Measurements from ENCODE around the gene RARB.

DNA sequence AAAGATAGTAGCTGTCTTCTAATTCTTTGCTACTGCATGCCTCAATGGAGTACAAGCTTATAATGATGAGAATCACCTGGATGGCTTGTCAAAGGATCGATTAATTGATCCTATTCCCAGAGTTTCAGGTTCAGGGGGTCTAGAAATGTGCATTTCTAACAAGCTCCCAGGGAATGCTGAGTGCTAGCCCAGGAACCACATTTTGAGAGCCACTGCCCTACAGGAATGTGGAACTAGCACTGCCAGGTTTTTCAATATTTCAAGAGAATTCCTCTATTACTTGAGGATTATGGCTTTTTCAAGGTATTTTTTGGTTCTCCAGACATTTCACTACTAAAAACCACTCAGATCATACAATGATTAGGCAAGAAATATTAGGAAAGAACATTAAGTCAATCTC is 52.7 kb downstream of the RARB start:
- no peak for TF ChIP-seq EZH2 (IDR thresholded peaks at IDR 0.05; ENCODE audit: borderline replicate concordance, low read depth, low read length, poor library complexity, severe bottlenecking)
- TF ChIP-seq, protein P1, sequence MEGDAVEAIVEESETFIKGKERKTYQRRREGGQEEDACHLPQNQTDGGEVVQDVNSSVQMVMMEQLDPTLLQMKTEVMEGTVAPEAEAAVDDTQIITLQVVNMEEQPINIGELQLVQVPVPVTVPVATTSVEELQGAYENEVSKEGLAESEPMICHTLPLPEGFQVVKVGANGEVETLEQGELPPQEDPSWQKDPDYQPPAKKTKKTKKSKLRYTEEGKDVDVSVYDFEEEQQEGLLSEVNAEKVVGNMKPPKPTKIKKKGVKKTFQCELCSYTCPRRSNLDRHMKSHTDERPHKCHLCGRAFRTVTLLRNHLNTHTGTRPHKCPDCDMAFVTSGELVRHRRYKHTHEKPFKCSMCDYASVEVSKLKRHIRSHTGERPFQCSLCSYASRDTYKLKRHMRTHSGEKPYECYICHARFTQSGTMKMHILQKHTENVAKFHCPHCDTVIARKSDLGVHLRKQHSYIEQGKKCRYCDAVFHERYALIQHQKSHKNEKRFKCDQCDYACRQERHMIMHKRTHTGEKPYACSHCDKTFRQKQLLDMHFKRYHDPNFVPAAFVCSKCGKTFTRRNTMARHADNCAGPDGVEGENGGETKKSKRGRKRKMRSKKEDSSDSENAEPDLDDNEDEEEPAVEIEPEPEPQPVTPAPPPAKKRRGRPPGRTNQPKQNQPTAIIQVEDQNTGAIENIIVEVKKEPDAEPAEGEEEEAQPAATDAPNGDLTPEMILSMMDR (conservative IDR thresholded peaks at IDR 0.05; ENCODE audit: low read depth, low read length) = no peak
